Sigmoid colon (tissue), 7 donors: Measurements from ENCODE around the gene WDR93. TPM values are rescaled to one million over a fixed set of nuclear protein-coding genes. Genes with fewer than 3 reads are reported as not detected.
A peak's percentile ranks its signal among the peaks of the same experiment; 100 is the strongest.

Experiments used
- DNase-seq: peaks from one replicate; pipeline ENCODE4 v3.0.0-alpha.2; 2019
- H3K27ac ChIP-seq, 4 donors: fragments of 200-600 bp; sonication (generic); one replicate each; pipeline ENCODE4 v1.5.1; 2016 to 2019; ENCODE audit warnings: mild to moderate bottlenecking in 1 of 4
- H3K27me3 ChIP-seq, 3 donors: fragments of 200-600 bp; sonication (generic); one replicate each; pipeline ENCODE4 v1.5.1; 2019; ENCODE audit warnings: mild to moderate bottlenecking in 1 of 3
- H3K36me3 ChIP-seq, 4 donors: fragments of 200-600 bp; sonication (generic); one replicate each; pipeline ENCODE4 v1.5.1; 2016 to 2019
- H3K4me1 ChIP-seq, 4 donors: fragments of 200-600 bp; sonication (generic); one replicate each; pipeline ENCODE4 v1.5.1; 2017 to 2019
- H3K4me3 ChIP-seq, 4 donors: fragments of 200-600 bp; sonication (generic); one replicate each; pipeline ENCODE4 v1.5.1; 2017 to 2019; ENCODE audit warnings: mild to moderate bottlenecking in 2 of 4, moderate library complexity in 1 of 4
- H3K9me3 ChIP-seq, 4 donors: fragments of 200-600 bp in 3 of 4; sonication (generic) in 3 of 4; one replicate each; pipeline versions ENCODE4 v1.5.1 to v1.6.1; 2013 to 2019
- EP300 ChIP-seq, 4 donors: sonication (generic); formaldehyde crosslinking; IDR thresholded peaks; one replicate each; pipeline ENCODE4 v1.6.1; 2017; ENCODE audit warnings: antibody characterized with exemption in 4 of 4
- POLR2A ChIP-seq, 2 donors: fragments of 450-650 bp; IDR thresholded peaks; one replicate each; pipeline ENCODE4 v1.6.1; 2016; ENCODE audit warnings: antibody characterized with exemption in 2 of 2, mild to moderate bottlenecking in 2 of 2, moderate library complexity in 2 of 2
- POLR2AphosphoS5 ChIP-seq, 4 donors: sonication (generic); formaldehyde crosslinking; IDR thresholded peaks; one replicate each; pipeline ENCODE4 v1.6.1; 2017; ENCODE audit warnings: antibody characterized with exemption in 4 of 4
- whole genome bisulfite sequencing, 2 donors: extraction: QIAGEN DNeasy Blood & Tissue Kit; methylation state at CpG; one replicate each; pipeline ENCODE4 v1.1.7; 2013; 5-methylcytosine and 5-hydroxymethylcytosine counted together
- intact Hi-C: fragments of 100-400 bp; cut with DNase I; formaldehyde crosslinking; loops from one replicate; pipeline ENCODE4 v1.15.1; 2023
- polyA plus RNA-seq, 3 donors: library from polyadenylated mRNA; stranded (reverse); fragments of 200-250 nt; gene quantifications; one replicate each; pipeline ENCODE4 v1.2.3, GENCODE V29; 2013
- total RNA-seq, 4 donors: library from RNA; depleted of rRNA; stranded (reverse); fragments of >200 nt; gene quantifications; one replicate each; pipeline ENCODE4 v1.1.0, GENCODE V29; 2016
- TF ChIP-seq, protein P1 (sequence below), 4 experiments: fragments of 450-650 bp in 3 of 4; fragments of 200-600 bp in 1 of 4; IDR thresholded peaks; one replicate each; pipeline ENCODE4 v1.5.1; 2016 to 2019; ENCODE audit warnings: antibody characterized with exemption in 4 of 4, mild to moderate bottlenecking in 3 of 4, moderate library complexity in 2 of 4
- donor health status: healthy with polysubstance abuse.
- donor health status: Bipolar disorder and iron deficiency.
- donor health status: healthy.

WDR93 gene
- total and polyA plus RNA-seq, 7 donors, result 0.04 to 1.1 TPM; not detected in 5

DNA sequence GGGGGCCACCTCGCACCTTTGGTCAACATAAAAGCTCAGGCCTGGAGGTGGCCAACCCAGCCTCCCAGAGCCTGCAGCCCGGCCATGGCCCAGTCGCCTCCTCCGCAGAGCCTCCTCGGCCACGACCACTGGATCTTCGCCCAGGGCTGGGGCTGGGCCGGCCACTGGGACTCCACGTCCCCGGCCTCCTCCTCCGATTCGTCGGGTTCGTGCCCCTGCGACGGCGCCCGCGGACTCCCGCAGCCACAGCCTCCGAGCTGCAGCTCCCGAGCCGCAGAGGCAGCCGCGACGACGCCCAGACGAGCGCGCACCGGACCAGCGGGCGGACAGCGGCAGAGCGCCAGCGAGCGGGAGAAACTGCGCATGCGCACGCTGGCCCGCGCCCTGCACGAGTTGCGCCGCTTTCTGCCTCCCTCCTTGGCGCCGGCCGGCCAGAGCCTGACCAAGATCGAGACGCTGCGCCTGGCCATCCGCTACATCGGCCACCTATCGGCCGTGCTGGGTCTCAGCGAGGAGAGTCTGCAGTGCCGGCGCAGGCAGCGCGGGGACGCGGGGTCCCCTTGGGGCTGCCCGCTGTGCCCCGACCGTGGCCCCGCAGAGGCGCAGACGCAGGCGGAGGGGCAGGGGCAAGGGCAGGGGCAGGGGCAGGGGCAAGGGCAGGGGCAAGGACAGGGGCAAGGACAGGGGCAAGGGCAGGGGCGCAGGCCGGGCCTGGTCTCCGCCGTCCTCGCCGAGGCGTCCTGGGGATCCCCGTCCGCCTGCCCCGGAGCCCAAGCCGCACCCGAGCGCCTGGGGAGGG, 85.9 kb downstream of the WDR93 start, which contains the start of gene MESP2:
Gene MESP2, plus strand, starts transcription at position 59 of the 799 bp plus-strand sequence. Its CDS starts 26 bp downstream, at position 85.
- H3K4me1 ChIP-seq, result peaks cover 0 to 14% (median 13%) of the 10 kb centered on the region in 4 donors
- H3K36me3 ChIP-seq, result no peaks in the 10 kb centered on the region
- 9 to 20% methylated on average over 82 of the region's 82 CpGs for whole genome bisulfite sequencing, 2 donors
- peak; percentile 93 for DNase-seq
- H3K27me3 ChIP-seq, result no peaks in the 10 kb centered on the region
- intact Hi-C loops, result no loop called here
- H3K9me3 ChIP-seq, result no peaks in the 10 kb centered on the region
- TF ChIP-seq POLR2AphosphoS5 (IDR thresholded peaks at IDR 0.05), result peak in 1 of 4 donors; percentile 31
- TF ChIP-seq POLR2A (IDR thresholded peaks at IDR 0.05), result no peak
- TF ChIP-seq EP300 (IDR thresholded peaks at IDR 0.05), result no peak
- TF ChIP-seq, protein P1, sequence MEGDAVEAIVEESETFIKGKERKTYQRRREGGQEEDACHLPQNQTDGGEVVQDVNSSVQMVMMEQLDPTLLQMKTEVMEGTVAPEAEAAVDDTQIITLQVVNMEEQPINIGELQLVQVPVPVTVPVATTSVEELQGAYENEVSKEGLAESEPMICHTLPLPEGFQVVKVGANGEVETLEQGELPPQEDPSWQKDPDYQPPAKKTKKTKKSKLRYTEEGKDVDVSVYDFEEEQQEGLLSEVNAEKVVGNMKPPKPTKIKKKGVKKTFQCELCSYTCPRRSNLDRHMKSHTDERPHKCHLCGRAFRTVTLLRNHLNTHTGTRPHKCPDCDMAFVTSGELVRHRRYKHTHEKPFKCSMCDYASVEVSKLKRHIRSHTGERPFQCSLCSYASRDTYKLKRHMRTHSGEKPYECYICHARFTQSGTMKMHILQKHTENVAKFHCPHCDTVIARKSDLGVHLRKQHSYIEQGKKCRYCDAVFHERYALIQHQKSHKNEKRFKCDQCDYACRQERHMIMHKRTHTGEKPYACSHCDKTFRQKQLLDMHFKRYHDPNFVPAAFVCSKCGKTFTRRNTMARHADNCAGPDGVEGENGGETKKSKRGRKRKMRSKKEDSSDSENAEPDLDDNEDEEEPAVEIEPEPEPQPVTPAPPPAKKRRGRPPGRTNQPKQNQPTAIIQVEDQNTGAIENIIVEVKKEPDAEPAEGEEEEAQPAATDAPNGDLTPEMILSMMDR (IDR thresholded peaks at IDR 0.05), result peak in 3 of 4 experiments; percentile 12 to 48 (median 43)
- peak within 1 kb of the TSS; percentile 24 to 62 (median 54) for H3K27ac ChIP-seq
- peak within 1 kb of the TSS; percentile 26 to 47 (median 42) for H3K4me3 ChIP-seq

DNA sequence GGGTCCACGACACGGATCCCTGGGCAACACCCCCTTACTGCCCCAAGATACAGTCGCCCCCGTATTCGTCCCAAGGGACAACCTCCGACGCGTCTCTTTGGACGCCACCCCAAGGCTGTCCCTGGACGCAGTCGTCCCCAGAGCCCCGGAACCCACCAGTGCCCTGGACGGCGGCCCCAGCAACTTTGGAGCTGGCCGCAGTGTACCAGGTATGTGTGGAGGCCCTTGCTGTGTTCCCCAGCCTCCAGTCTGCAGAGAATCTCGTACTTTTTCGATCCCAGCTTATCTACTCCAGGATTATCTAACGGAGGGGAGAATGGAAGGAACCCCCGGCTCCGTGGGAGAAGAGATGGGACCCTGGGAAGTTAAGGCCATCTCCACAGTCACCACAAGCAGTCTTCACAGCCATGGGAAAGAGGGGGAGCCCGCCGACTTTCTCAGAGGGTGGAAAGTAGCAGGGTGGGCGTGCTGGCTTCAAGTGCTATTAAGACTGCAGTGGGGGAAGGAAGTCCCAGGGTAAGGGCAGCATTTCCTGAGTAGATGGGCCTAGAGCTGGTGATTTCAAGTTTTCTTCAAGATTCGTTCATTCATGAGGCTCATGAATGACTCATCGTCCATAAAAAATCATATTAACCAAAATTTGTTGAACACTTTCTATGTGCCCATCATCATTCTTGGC, 86.6 kb downstream of the WDR93 start:
- peak overlapping the region in 3 of 4 donors; percentile 38 to 47 (median 46) for H3K4me3 ChIP-seq

DNA sequence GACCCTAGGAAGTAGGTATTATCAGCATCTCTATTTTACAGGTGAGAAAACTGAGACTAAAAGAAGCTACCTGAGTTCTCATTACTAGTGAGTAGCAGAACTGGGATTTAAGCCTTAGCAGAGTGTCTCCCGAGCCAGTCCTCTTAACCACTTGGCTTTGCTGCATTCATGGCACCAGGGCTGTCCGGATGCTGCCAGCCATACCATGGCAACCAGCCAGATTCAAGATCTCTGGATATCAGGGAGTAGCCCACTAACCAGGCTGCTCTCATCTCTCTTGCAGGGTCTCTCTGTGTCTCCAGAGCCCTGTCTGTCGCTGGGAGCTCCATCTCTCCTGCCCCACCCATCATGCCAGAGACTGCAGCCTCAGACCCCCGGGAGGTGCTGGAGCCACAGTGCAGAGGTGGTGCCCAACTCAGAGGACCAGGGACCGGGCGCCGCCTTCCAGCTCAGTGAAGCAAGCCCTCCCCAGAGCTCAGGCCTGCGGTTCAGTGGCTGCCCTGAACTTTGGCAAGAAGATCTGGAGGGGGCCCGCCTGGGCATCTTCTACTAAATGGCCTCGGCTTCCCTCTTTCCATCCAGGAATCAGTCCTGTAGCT, 87.3 kb downstream of the WDR93 start:
- WGBS, 2 donors, result 93 to 94% methylated on average over 10 of the region's 10 CpGs
- no peaks in the 10 kb centered on the region for H3K9me3 ChIP-seq
- peaks cover 0 to 14% (median 13%) of the 10 kb centered on the region in 4 donors for H3K4me1 ChIP-seq
- H3K4me3 ChIP-seq, result no peak overlapping the region
- intact Hi-C loops, result no loop called here
- H3K27me3 ChIP-seq, result no peaks in the 10 kb centered on the region
- no peak overlapping the region for H3K27ac ChIP-seq
- no peak for TF ChIP-seq EP300 (IDR thresholded peaks at IDR 0.05)
- H3K36me3 ChIP-seq, result no peaks in the 10 kb centered on the region
- DNase-seq, result no peak

More for the DNA sequence above, 86.6 kb downstream of the WDR93 start:
- H3K27ac ChIP-seq, result peak overlapping the region in 2 of 4 donors; percentile 60 to 62
- 67 to 82% methylated on average over 25 of the region's 25 CpGs for WGBS, 2 donors
- no peak for DNase-seq
- H3K36me3 ChIP-seq, result no peaks in the 10 kb centered on the region
- peaks cover 0 to 14% (median 13%) of the 10 kb centered on the region in 4 donors for H3K4me1 ChIP-seq
- intact Hi-C loops, result no loop called here
- TF ChIP-seq EP300 (IDR thresholded peaks at IDR 0.05), result no peak
- TF ChIP-seq, protein P1 (IDR thresholded peaks at IDR 0.05), result no peak
- TF ChIP-seq POLR2AphosphoS5 (IDR thresholded peaks at IDR 0.05), result no peak
- TF ChIP-seq POLR2A (IDR thresholded peaks at IDR 0.05), result no peak
- no peaks in the 10 kb centered on the region for H3K9me3 ChIP-seq
- no peaks in the 10 kb centered on the region for H3K27me3 ChIP-seq

DNA sequence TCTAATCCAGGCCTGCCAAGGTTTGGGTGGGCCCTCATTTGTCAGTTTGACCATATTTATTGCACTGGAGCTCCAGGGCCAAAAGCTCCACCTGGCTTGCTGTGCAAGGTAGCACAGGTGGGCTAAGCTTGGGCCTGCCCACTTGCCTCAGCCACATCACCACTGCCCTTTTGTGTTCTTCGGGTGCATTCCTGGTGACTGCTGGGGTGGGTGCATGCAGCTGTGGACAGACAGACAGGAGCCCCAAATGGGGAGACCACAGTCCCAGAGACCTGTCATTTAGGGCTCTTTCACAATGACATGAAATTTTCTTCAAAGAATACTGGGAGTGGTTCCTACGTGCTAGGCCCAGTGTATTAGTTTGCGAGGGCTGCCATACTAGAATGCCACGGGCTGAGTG, 88.2 kb downstream of the WDR93 start:
- TF ChIP-seq POLR2AphosphoS5 (IDR thresholded peaks at IDR 0.05) (no peak), EP300 (IDR thresholded peaks at IDR 0.05) (no peak), POLR2A (IDR thresholded peaks at IDR 0.05) (no peak)
- TF ChIP-seq, protein P1 (IDR thresholded peaks at IDR 0.05), result no peak
- no peak overlapping the region for H3K27ac ChIP-seq
- no peak overlapping the region for H3K4me3 ChIP-seq
- no peaks in the 10 kb centered on the region for H3K9me3 ChIP-seq
- intact Hi-C loops, result no loop called here
- 65 to 69% methylated on average over 4 of the region's 4 CpGs for WGBS, 2 donors
- no peak for DNase-seq
- H3K36me3 ChIP-seq, result no peaks in the 10 kb centered on the region
- peaks cover 0 to 14% (median 13%) of the 10 kb centered on the region in 4 donors for H3K4me1 ChIP-seq
- no peaks in the 10 kb centered on the region for H3K27me3 ChIP-seq

DNA sequence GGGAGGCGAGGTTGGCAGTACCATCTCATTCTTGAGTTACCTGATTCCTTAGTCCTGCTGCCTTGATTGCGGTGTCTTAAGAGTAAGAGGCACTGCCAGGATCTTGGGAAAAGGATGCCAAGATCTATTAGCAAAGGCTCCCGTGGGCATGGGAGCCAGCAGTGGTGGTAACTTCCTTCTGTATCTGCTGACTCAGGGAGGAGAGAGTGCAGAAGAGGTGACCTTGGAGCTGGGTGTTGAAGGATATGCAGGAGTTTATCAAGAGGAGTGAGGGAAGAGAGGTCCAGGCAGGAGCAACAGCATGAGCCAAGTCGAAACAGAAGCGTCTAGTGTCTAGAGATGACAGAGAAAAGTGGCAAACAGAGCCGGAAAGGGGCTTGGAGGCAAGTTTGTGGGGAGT, 90.0 kb downstream of the WDR93 start:
- intact Hi-C loops, result no loop called here
- Histone ChIP-seq H3K27ac (no peak overlapping the region), H3K4me3 (no peak overlapping the region), H3K27me3 (no peaks in the 10 kb centered on the region), H3K9me3 (no peaks in the 10 kb centered on the region), H3K36me3 (no peaks in the 10 kb centered on the region), H3K4me1 (peaks cover 0 to 14% (median 13%) of the 10 kb centered on the region in 4 donors)
- 53 to 64% methylated on average over 6 of the region's 6 CpGs for WGBS, 2 donors
- TF ChIP-seq, protein P1 (IDR thresholded peaks at IDR 0.05), result no peak
- TF ChIP-seq POLR2A (IDR thresholded peaks at IDR 0.05) (no peak), EP300 (IDR thresholded peaks at IDR 0.05) (no peak), POLR2AphosphoS5 (IDR thresholded peaks at IDR 0.05) (no peak)
- DNase-seq, result no peak
